Measurements from ENCODE around the gene BACH2. TPM values are rescaled to one million over a fixed set of nuclear protein-coding genes. Genes with fewer than 3 reads are reported as not detected.

The BACH2 gene
- polyA plus RNA-seq, 1 experiment = 2.2 TPM

DNA sequence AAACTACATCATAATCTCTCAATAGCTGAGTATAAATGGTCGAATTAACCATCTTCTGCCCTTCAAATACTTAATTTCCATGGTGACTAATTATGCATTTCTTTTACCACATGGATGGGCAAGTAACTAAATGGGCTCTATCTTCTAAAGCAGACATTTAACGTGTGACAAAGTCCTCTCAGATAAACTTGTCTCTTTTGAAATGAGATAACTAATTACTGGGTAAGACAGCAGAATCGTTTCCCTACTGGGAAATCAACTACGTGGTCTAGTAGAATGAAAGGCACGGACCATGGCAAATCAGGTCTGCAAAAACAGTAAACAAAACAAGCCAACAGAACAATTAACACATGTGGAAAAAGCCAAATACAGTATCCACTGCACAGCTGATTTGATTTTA lies 137.7 kb downstream of the BACH2 start:
- no peak overlapping the region for H3K27ac ChIP-seq (ENCODE audit: low read depth, low read length)
- POLR2A ChIA-PET = no interaction called here
- TF ChIP-seq, protein P1, sequence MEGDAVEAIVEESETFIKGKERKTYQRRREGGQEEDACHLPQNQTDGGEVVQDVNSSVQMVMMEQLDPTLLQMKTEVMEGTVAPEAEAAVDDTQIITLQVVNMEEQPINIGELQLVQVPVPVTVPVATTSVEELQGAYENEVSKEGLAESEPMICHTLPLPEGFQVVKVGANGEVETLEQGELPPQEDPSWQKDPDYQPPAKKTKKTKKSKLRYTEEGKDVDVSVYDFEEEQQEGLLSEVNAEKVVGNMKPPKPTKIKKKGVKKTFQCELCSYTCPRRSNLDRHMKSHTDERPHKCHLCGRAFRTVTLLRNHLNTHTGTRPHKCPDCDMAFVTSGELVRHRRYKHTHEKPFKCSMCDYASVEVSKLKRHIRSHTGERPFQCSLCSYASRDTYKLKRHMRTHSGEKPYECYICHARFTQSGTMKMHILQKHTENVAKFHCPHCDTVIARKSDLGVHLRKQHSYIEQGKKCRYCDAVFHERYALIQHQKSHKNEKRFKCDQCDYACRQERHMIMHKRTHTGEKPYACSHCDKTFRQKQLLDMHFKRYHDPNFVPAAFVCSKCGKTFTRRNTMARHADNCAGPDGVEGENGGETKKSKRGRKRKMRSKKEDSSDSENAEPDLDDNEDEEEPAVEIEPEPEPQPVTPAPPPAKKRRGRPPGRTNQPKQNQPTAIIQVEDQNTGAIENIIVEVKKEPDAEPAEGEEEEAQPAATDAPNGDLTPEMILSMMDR (IDR thresholded peaks at IDR 0.05; ENCODE audit: low read depth, low read length) = no peak
- DNase-seq (ENCODE audit: low read depth, low spot score) = no peak
- no peak overlapping the region for H3K4me3 ChIP-seq (ENCODE audit: low read depth, low read length)
- H3K9me3 ChIP-seq (ENCODE audit: control insufficient read depth, insufficient read depth, low read length) = no peaks in the 10 kb centered on the region
- no peaks in the 10 kb centered on the region for H3K27me3 ChIP-seq (ENCODE audit: control insufficient read depth, insufficient read depth, low read length)
- CTCF ChIA-PET = no interaction called here

DNA sequence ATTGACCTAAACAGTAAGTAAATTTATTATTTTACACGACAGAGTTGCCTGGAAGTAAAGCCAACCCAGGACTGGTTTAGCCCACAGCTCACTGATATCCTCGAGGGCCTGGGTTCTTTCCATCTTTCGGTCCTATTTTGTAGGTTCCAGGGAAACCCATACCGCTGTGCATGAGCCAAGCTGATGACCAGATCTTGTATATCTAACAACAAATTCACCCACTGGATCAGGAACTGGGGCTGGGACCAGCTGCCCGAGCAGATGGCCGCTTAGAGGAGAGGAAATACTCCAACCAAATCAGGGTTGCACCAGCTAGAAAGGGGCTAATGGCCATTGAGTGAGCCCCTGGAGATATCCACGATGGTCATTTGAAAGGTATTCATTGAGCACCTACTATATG lies 139.2 kb downstream of the BACH2 start:
- ChIA-PET CTCF (no interaction called here), POLR2A (no interaction called here)
- H3K9me3 ChIP-seq (ENCODE audit: control insufficient read depth, insufficient read depth, low read length) = no peaks in the 10 kb centered on the region
- H3K27ac ChIP-seq (ENCODE audit: low read depth, low read length) = no peak overlapping the region
- TF ChIP-seq, protein P1 (IDR thresholded peaks at IDR 0.05; ENCODE audit: low read depth, low read length) = no peak
- H3K4me3 ChIP-seq (ENCODE audit: low read depth, low read length) = no peak overlapping the region
- no peaks in the 10 kb centered on the region for H3K27me3 ChIP-seq (ENCODE audit: control insufficient read depth, insufficient read depth, low read length)
- DNase-seq (ENCODE audit: low read depth, low spot score) = no peak

DNA sequence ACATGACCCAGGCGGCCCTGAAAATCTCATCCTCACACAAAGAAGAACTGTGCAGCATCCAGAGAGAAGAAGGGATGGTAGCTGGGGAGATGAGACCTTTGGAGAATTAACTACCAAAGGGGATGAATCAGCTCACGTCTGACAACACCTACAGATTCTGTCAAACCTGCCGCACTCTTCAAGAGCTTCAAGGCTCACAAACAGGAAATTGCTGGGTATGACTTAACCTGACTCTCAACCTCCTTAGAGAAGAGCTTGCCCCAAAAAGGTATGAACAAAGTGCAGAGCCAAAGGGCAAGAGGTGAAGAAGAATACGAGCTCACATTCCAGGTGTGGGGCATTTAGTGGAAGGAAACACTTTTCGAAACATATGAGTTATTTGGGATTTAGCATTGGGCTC lies 139.8 kb downstream of the BACH2 start:
- ChIA-PET POLR2A (no interaction called here), CTCF (no interaction called here)
- TF ChIP-seq, protein P1 (IDR thresholded peaks at IDR 0.05; ENCODE audit: low read depth, low read length) = no peak
- Histone ChIP-seq H3K9me3 (ENCODE audit: control insufficient read depth, insufficient read depth, low read length) (no peaks in the 10 kb centered on the region), H3K27me3 (ENCODE audit: control insufficient read depth, insufficient read depth, low read length) (no peaks in the 10 kb centered on the region), H3K27ac (ENCODE audit: low read depth, low read length) (no peak overlapping the region), H3K4me3 (ENCODE audit: low read depth, low read length) (no peak overlapping the region)
- no peak for DNase-seq (ENCODE audit: low read depth, low spot score)

DNA sequence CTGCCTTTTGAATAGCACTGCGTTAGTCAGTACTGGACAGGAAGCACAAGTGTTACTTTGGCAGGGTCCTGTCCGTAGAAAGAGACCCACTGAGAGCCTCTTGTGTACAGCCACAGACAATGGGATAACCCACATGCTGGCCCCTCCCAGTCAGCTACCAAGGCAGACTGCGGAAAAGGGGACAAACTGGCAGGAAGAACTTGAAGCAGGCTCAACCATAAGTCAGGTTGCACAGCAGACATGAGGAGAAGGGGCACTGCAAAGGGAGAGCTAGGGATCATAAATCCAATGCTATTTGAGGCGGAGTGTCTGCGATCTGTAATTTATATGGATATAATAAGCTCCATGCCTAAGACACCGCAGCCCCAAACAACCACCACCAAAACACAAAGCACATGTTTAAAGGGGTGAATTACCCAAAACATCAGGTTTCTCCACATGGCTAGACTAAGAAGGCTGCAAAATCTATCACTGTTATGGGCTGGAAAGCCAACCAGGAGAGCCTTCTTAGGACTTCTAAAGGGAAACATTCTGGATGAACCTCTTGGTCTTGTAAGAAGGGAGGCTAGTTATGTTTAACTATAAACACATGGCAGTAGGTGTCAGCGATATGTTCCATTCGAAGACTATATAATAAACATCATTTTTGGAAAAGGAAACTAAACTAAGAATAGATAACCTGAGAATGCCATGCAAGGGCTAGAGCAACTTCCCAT lies 141.7 kb downstream of the BACH2 start:
- no peak overlapping the region for H3K4me3 ChIP-seq (ENCODE audit: low read depth, low read length)
- CTCF ChIA-PET = no interaction called here
- POLR2A ChIA-PET = interaction anchor here (1.3 kb wide), 1 partner anchor 23 kb away, joined by 3 read pairs; no protein-coding TSS in a partner anchor
- H3K9me3 ChIP-seq (ENCODE audit: control insufficient read depth, insufficient read depth, low read length) = no peaks in the 10 kb centered on the region; the same call in 1 of the 2 replicates
- no peak overlapping the region for H3K27ac ChIP-seq (ENCODE audit: low read depth, low read length)
- TF ChIP-seq, protein P1 (IDR thresholded peaks at IDR 0.05; ENCODE audit: low read depth, low read length) = no peak
- H3K27me3 ChIP-seq (ENCODE audit: control insufficient read depth, insufficient read depth, low read length) = no peaks in the 10 kb centered on the region
- peak; percentile 64 for DNase-seq (ENCODE audit: low read depth, low spot score)

DNA sequence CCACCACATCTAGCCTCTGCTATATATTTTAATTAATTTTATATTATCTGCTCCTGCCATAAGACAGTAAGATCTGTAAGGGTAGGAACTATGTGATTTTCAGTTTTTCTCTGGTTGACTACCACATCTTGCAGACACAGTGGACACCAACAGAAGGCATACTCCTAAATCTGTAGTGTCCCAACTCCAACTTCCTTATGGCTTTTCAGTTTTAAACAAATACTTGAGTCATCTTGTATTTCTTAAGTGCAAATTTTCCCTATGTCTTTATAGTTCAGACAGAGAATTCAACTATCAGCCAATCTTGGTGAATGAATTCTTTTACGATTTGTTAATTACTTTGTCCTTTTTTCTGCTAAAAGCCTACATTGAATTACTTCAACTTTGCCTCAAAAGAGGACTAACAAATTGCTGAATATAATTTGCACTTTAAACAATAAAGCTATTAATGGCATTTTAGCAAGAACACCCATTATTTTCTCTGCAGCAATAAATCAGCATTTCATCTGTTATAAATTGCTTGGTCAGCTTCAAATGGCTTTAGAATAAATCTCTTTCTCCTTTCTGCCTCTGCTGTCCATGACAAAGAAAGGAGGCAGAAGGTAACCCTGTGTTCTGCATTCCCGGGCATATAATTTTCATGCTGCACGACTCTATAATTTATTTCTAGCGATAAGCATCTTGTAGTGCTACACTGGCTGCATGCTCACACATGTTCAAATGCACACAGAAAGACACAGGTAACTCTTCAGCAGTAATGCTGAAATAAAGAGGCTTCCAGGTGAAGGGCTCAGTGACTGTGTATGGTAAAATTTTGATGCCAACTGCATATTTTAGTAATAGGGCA lies 144.8 kb downstream of the BACH2 start:
- H3K27me3 ChIP-seq (ENCODE audit: control insufficient read depth, insufficient read depth, low read length) = no peaks in the 10 kb centered on the region
- H3K27ac ChIP-seq (ENCODE audit: low read depth, low read length) = no peak overlapping the region
- no peak for DNase-seq (ENCODE audit: low read depth, low spot score)
- no peak overlapping the region for H3K4me3 ChIP-seq (ENCODE audit: low read depth, low read length)
- no peaks in the 10 kb centered on the region; the same call in 1 of the 2 replicates for H3K9me3 ChIP-seq (ENCODE audit: control insufficient read depth, insufficient read depth, low read length)
- TF ChIP-seq, protein P1 (IDR thresholded peaks at IDR 0.05; ENCODE audit: low read depth, low read length) = no peak
- POLR2A ChIA-PET = no interaction called here
- CTCF ChIA-PET = interaction anchor here (1.0 to 2.0 kb wide), 2 partner anchors 211 to 241 kb away, joined by 3 to 5 read pairs; no protein-coding TSS in a partner anchor

Data from AG04450 (cell line).